Measurements from ENCODE around the gene HNRNPA1. TPM values are rescaled to one million over a fixed set of nuclear protein-coding genes. Genes with fewer than 3 reads are reported as not detected.

The HNRNPA1 gene
- total and polyA plus RNA-seq, 9 of the 15 experiments (the other 6 are each of a cell fraction or from before 2014, with no cell fraction given) = 1,166 to 2,703 (median 1,815) TPM

DNA sequence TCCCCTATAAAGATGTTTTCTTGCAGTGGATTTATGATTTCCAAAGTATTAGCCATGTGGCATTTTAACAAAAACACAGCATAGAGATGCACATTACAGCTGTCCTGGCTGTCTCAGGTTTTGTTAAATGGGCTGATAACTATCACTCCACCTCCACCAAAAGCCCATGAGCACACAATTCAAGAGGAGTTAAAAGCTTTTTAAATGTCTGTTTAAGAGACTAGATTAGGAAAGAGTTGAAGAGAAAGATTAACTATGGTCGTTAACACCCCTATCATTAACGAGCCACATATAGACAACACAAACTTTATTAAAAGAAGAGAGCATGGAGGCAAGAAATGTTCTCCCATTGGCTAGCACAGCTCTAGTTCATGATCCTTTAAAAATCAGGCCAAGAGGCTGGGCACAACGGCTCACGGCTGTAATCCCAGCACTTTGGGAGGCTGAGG, 15.1 kb upstream of the HNRNPA1 start (continued):
- TF ChIP-seq, protein P1, sequence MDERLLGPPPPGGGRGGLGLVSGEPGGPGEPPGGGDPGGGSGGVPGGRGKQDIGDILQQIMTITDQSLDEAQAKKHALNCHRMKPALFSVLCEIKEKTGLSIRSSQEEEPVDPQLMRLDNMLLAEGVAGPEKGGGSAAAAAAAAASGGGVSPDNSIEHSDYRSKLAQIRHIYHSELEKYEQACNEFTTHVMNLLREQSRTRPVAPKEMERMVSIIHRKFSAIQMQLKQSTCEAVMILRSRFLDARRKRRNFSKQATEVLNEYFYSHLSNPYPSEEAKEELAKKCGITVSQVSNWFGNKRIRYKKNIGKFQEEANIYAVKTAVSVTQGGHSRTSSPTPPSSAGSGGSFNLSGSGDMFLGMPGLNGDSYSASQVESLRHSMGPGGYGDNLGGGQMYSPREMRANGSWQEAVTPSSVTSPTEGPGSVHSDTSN (CRISPR knock-in tag; IDR thresholded peaks at IDR 0.05; ENCODE audit: low read depth) = no peak
- TF ChIP-seq, protein P1 (tag; conservative IDR thresholded peaks at IDR 0.05; ENCODE audit: low read depth) = peak; percentile 75
- TF ChIP-seq, protein P2, sequence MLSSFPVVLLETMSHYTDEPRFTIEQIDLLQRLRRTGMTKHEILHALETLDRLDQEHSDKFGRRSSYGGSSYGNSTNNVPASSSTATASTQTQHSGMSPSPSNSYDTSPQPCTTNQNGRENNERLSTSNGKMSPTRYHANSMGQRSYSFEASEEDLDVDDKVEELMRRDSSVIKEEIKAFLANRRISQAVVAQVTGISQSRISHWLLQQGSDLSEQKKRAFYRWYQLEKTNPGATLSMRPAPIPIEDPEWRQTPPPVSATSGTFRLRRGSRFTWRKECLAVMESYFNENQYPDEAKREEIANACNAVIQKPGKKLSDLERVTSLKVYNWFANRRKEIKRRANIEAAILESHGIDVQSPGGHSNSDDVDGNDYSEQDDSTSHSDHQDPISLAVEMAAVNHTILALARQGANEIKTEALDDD (IDR thresholded peaks at IDR 0.05) = peak; percentile 95
- TF ChIP-seq, protein P3, sequence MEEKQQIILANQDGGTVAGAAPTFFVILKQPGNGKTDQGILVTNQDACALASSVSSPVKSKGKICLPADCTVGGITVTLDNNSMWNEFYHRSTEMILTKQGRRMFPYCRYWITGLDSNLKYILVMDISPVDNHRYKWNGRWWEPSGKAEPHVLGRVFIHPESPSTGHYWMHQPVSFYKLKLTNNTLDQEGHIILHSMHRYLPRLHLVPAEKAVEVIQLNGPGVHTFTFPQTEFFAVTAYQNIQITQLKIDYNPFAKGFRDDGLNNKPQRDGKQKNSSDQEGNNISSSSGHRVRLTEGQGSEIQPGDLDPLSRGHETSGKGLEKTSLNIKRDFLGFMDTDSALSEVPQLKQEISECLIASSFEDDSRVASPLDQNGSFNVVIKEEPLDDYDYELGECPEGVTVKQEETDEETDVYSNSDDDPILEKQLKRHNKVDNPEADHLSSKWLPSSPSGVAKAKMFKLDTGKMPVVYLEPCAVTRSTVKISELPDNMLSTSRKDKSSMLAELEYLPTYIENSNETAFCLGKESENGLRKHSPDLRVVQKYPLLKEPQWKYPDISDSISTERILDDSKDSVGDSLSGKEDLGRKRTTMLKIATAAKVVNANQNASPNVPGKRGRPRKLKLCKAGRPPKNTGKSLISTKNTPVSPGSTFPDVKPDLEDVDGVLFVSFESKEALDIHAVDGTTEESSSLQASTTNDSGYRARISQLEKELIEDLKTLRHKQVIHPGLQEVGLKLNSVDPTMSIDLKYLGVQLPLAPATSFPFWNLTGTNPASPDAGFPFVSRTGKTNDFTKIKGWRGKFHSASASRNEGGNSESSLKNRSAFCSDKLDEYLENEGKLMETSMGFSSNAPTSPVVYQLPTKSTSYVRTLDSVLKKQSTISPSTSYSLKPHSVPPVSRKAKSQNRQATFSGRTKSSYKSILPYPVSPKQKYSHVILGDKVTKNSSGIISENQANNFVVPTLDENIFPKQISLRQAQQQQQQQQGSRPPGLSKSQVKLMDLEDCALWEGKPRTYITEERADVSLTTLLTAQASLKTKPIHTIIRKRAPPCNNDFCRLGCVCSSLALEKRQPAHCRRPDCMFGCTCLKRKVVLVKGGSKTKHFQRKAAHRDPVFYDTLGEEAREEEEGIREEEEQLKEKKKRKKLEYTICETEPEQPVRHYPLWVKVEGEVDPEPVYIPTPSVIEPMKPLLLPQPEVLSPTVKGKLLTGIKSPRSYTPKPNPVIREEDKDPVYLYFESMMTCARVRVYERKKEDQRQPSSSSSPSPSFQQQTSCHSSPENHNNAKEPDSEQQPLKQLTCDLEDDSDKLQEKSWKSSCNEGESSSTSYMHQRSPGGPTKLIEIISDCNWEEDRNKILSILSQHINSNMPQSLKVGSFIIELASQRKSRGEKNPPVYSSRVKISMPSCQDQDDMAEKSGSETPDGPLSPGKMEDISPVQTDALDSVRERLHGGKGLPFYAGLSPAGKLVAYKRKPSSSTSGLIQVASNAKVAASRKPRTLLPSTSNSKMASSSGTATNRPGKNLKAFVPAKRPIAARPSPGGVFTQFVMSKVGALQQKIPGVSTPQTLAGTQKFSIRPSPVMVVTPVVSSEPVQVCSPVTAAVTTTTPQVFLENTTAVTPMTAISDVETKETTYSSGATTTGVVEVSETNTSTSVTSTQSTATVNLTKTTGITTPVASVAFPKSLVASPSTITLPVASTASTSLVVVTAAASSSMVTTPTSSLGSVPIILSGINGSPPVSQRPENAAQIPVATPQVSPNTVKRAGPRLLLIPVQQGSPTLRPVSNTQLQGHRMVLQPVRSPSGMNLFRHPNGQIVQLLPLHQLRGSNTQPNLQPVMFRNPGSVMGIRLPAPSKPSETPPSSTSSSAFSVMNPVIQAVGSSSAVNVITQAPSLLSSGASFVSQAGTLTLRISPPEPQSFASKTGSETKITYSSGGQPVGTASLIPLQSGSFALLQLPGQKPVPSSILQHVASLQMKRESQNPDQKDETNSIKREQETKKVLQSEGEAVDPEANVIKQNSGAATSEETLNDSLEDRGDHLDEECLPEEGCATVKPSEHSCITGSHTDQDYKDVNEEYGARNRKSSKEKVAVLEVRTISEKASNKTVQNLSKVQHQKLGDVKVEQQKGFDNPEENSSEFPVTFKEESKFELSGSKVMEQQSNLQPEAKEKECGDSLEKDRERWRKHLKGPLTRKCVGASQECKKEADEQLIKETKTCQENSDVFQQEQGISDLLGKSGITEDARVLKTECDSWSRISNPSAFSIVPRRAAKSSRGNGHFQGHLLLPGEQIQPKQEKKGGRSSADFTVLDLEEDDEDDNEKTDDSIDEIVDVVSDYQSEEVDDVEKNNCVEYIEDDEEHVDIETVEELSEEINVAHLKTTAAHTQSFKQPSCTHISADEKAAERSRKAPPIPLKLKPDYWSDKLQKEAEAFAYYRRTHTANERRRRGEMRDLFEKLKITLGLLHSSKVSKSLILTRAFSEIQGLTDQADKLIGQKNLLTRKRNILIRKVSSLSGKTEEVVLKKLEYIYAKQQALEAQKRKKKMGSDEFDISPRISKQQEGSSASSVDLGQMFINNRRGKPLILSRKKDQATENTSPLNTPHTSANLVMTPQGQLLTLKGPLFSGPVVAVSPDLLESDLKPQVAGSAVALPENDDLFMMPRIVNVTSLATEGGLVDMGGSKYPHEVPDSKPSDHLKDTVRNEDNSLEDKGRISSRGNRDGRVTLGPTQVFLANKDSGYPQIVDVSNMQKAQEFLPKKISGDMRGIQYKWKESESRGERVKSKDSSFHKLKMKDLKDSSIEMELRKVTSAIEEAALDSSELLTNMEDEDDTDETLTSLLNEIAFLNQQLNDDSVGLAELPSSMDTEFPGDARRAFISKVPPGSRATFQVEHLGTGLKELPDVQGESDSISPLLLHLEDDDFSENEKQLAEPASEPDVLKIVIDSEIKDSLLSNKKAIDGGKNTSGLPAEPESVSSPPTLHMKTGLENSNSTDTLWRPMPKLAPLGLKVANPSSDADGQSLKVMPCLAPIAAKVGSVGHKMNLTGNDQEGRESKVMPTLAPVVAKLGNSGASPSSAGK (IDR thresholded peaks at IDR 0.05) = no peak

Data from K562 (cell line).